B cell (primary cell): ENCODE measurements around the gene IYD.

Experiments used
- EZH2 ChIP-seq: IDR thresholded peaks from 2 replicates; pipeline ENCODE4 v1.6.1; 2012; ENCODE audit warnings: borderline replicate concordance, low read depth, mild to moderate bottlenecking, moderate library complexity, low read length; ENCODE audit not compliant: insufficient read depth, poor library complexity, severe bottlenecking
- TF ChIP-seq, protein P1 (sequence below): fragments of 200-600 bp; IDR thresholded peaks from one replicate; pipeline ENCODE4 v1.8.0; 2022; ENCODE audit warnings: antibody characterized with exemption, mild to moderate bottlenecking

DNA sequence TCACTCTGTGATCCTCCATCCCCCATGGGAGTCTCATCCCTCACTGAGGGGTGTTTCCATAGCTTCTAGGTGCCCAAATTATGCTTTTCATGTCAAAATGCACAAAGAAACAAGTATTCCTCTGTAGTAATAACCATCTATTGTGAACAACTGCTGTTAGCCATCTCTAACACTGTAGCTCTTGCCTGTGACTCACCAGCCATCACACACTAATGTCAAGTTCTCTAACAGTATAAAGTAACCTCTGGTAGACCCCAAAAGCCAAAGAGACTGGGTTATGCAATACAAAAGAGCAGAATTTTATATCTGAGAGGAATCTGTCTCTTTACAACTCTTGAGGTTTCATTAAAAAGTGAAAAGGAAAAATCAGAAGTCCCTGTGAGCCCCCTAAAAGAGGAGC lies 25.4 kb upstream of the IYD start:
- TF ChIP-seq, protein P1, sequence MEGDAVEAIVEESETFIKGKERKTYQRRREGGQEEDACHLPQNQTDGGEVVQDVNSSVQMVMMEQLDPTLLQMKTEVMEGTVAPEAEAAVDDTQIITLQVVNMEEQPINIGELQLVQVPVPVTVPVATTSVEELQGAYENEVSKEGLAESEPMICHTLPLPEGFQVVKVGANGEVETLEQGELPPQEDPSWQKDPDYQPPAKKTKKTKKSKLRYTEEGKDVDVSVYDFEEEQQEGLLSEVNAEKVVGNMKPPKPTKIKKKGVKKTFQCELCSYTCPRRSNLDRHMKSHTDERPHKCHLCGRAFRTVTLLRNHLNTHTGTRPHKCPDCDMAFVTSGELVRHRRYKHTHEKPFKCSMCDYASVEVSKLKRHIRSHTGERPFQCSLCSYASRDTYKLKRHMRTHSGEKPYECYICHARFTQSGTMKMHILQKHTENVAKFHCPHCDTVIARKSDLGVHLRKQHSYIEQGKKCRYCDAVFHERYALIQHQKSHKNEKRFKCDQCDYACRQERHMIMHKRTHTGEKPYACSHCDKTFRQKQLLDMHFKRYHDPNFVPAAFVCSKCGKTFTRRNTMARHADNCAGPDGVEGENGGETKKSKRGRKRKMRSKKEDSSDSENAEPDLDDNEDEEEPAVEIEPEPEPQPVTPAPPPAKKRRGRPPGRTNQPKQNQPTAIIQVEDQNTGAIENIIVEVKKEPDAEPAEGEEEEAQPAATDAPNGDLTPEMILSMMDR, result no peak
- TF ChIP-seq EZH2, result no peak
